Neuronal stem cell (in vitro differentiated cells): ENCODE results near the gene RASGEF1C.
A peak's percentile ranks its signal among the peaks of the same experiment; 100 is the strongest.

Source experiments
- DNase-seq: peaks from one replicate; pipeline ENCODE4 v3.0.0-alpha.2; 2013; ENCODE audit warnings: low spot score
- H2AFZ ChIP-seq: one replicate; pipeline ENCODE4 v1.6.1; 2013; ENCODE audit warnings: mild to moderate bottlenecking, low read length, inconsistent platforms
- H2AK5ac ChIP-seq: 2 replicates; pipeline ENCODE4 v1.6.1; 2013; ENCODE audit warnings: low read depth, mild to moderate bottlenecking, inconsistent platforms, low read length, moderate library complexity, mixed read lengths
- H2BK120ac ChIP-seq: 2 replicates; pipeline ENCODE4 v1.6.1; 2013; ENCODE audit warnings: low read depth, mild to moderate bottlenecking, inconsistent platforms, low read length, moderate library complexity, mixed read lengths
- H2BK12ac ChIP-seq: one replicate; pipeline ENCODE4 v1.6.1; 2013; ENCODE audit warnings: low read length, inconsistent platforms
- H2BK15ac ChIP-seq: 2 replicates; pipeline ENCODE4 v1.6.1; 2013; ENCODE audit warnings: mild to moderate bottlenecking, low read length, inconsistent platforms, mixed read lengths
- H2BK5ac ChIP-seq: one replicate; pipeline ENCODE4 v1.6.1; 2013; ENCODE audit warnings: inconsistent platforms, mild to moderate bottlenecking, low read length, moderate library complexity
- H3K14ac ChIP-seq: one replicate; pipeline ENCODE4 v1.6.1; 2013; ENCODE audit warnings: low read length, inconsistent platforms
- H3K18ac ChIP-seq: 2 replicates; pipeline ENCODE4 v1.6.1; 2013; ENCODE audit warnings: low read length, inconsistent platforms
- H3K23ac ChIP-seq: 2 replicates; pipeline ENCODE4 v1.6.1; 2013; ENCODE audit warnings: low read depth, mild to moderate bottlenecking, mixed read lengths, low read length, inconsistent platforms; ENCODE audit not compliant: poor library complexity
- H3K27ac ChIP-seq: replicated peaks from 3 replicates; pipeline ENCODE4 v1.5.1; 2013; ENCODE audit warnings: low read length, inconsistent platforms
- H3K27me3 ChIP-seq, 3 experiments: 2 replicates each; pipeline ENCODE4 v1.6.1; 2013; ENCODE audit warnings: low read length in 3 of 3, mild to moderate bottlenecking in 2 of 3, inconsistent platforms in 1 of 3, low read depth in 1 of 3, mixed read lengths in 1 of 3, moderate library complexity in 1 of 3; ENCODE audit not compliant: control insufficient read depth in 3 of 3, insufficient read depth in 3 of 3
- H3K36me3 ChIP-seq, 2 donors: replicated peaks in 1 of 2; 2 replicates each; pipeline ENCODE4 v1.6.1; 2013; ENCODE audit warnings: low read length in 2 of 2; ENCODE audit not compliant: control insufficient read depth in 2 of 2, insufficient read depth in 2 of 2
- H3K4ac ChIP-seq: 2 replicates; pipeline ENCODE4 v1.6.1; 2013; ENCODE audit warnings: inconsistent platforms, mild to moderate bottlenecking, low read length, moderate library complexity
- H3K4me1 ChIP-seq, 2 donors: 1 replicate in 1 of 2; 2 replicates in 1 of 2; pipeline ENCODE4 v1.6.1; 2013; ENCODE audit warnings: low read length in 2 of 2, low read depth in 1 of 2; ENCODE audit not compliant: control insufficient read depth in 2 of 2, insufficient read depth in 1 of 2
- H3K4me2 ChIP-seq: one replicate; pipeline ENCODE4 v1.6.1; 2013; ENCODE audit warnings: mild to moderate bottlenecking, low read length, inconsistent platforms; ENCODE audit not compliant: insufficient read depth, poor library complexity, severe bottlenecking
- H3K4me3 ChIP-seq, 2 donors: 2 replicates each; pipeline ENCODE4 v1.5.1; 2013; ENCODE audit warnings: low read length in 2 of 2, mild to moderate bottlenecking in 2 of 2, inconsistent platforms in 1 of 2, moderate library complexity in 1 of 2
- H3K79me1 ChIP-seq: one replicate; pipeline ENCODE4 v1.6.1; 2013; ENCODE audit warnings: low read depth, mild to moderate bottlenecking, inconsistent platforms, low read length, moderate library complexity
- H3K9ac ChIP-seq: one replicate; pipeline ENCODE4 v1.6.1; 2013; ENCODE audit warnings: mild to moderate bottlenecking, low read depth, low read length, inconsistent platforms; ENCODE audit not compliant: poor library complexity
- H3K9me3 ChIP-seq, 2 donors: replicated peaks in 1 of 2; 2 replicates each; pipeline versions ENCODE3 to v1.6.1; 2013; ENCODE audit warnings: low read length in 2 of 2, mild to moderate bottlenecking in 2 of 2, inconsistent platforms in 1 of 2, low read depth in 1 of 2, mixed read lengths in 1 of 2, moderate library complexity in 1 of 2; ENCODE audit not compliant: control insufficient read depth in 2 of 2, insufficient read depth in 1 of 2
- H4K8ac ChIP-seq: one replicate; pipeline ENCODE4 v1.6.1; 2013; ENCODE audit warnings: low read depth, mild to moderate bottlenecking, inconsistent platforms, low read length, moderate library complexity
- H4K91ac ChIP-seq: one replicate; pipeline ENCODE4 v1.6.1; 2013; ENCODE audit warnings: low read length, low read depth, mild to moderate bottlenecking, inconsistent platforms; ENCODE audit not compliant: poor library complexity
- WGBS, 2 donors: extraction: QIAGEN DNeasy Blood & Tissue Kit; methylation state at CpG; one replicate each; pipeline ENCODE4 v1.1.7; 2013; ENCODE audit warnings: missing lambda C conversion rate in 2 of 2, mixed read lengths in 1 of 2; ENCODE audit not compliant: insufficient read length in 2 of 2, insufficient replicate concordance in 1 of 2; ENCODE audit errors: extremely low coverage in 2 of 2; 5-methylcytosine and 5-hydroxymethylcytosine counted together

The RASGEF1C gene

DNA sequence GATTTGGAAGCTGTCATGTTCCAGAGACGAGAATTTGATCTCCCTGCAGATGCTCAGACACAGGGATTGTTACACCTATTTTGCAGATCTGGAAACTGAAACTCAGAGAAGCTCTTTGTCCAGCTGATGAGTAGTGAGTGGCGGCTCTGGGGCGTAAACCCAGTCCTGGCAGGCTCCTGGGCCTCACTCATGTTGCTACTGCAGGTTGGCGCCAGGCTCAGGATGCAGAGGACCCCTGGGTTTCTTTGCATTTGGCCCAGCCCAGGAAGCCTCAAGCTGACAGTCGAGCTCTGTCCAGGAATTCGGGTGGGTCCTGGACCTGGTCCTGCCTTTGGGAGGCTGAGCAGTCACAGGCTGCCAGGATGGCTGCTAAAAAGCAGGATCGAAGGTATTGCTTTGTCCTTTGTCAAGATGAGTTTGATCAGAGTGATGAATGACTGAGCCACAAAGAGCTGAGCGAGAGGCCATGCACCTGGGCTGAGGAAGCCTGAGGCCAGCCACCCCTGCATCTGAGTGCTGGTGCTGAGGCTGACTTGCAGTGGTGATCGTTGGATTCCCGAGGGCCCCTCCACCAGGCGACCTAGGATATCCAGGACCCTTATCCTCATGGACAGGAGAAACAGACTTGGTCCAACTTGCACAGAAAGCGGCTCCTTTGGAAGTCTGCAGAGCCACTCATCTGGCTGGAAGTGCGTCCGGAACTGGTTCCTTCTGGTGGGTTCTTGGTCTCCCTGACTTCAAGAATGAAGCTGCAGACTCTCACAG, 129.1 kb downstream of the RASGEF1C start:
- no peak overlapping the region for H3K23ac ChIP-seq
- H2BK120ac ChIP-seq = no peak overlapping the region
- no peak overlapping the region for H3K9ac ChIP-seq
- no peak for DNase-seq
- no peak overlapping the region for H3K4me3 ChIP-seq
- H3K4ac ChIP-seq = no peak overlapping the region
- peak overlapping the region; percentile 42 for H3K18ac ChIP-seq
- no CpG with 5 or more reads among the region's 14 CpGs for WGBS, 2 donors
- no peak overlapping the region for H2AFZ ChIP-seq
- peak overlapping the region; percentile 39 for H2AK5ac ChIP-seq
- H3K27me3 ChIP-seq = no peaks in the 10 kb centered on the region
- H3K4me1 ChIP-seq = peaks cover 18 to 21% of the 10 kb centered on the region in 2 donors
- H3K79me1 ChIP-seq = no peaks in the 10 kb centered on the region
- H2BK12ac ChIP-seq = no peak overlapping the region
- H3K4me2 ChIP-seq = no peak overlapping the region
- H3K27ac ChIP-seq = no peak overlapping the region
- H3K9me3 ChIP-seq = peaks cover 5 to 34% of the 10 kb centered on the region in 2 donors
- H4K91ac ChIP-seq = no peak overlapping the region
- H2BK15ac ChIP-seq = peak overlapping the region; percentile 6
- no peak overlapping the region for H3K14ac ChIP-seq
- no peak overlapping the region for H4K8ac ChIP-seq
- no peaks in the 10 kb centered on the region for H3K36me3 ChIP-seq
- no peak overlapping the region for H2BK5ac ChIP-seq

DNA sequence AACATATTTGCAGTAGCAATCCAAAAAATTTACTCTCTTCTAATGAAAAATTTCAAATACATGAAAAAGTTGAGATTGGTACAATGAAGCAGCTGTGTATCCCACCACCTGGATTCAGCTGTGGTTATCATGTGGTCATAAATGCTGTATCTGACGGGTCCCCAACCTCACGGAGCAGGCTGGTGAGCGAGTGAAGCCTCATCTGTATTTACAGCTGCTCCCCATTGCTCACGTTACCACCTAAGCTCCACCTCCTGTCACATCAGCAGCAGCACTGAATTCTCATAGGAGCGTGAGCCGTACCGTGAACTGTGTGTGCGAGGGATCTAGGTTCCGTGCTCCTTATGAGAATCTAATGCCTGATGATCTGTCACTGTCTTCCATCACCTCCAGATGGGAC, 130.7 kb downstream of the RASGEF1C start:
- Histone ChIP-seq H3K36me3 (no peaks in the 10 kb centered on the region), H2BK15ac (no peak overlapping the region), H3K14ac (no peak overlapping the region), H3K23ac (no peak overlapping the region), H2BK5ac (no peak overlapping the region), H3K4me2 (no peak overlapping the region), H3K4ac (no peak overlapping the region), H3K9me3 (peaks cover 5 to 26% of the 10 kb centered on the region in 2 donors), H2AFZ (no peak overlapping the region), H2AK5ac (no peak overlapping the region), H2BK12ac (no peak overlapping the region), H3K27me3 (no peaks in the 10 kb centered on the region), H3K4me3 (no peak overlapping the region), H4K8ac (no peak overlapping the region), H3K18ac (no peak overlapping the region), H3K9ac (no peak overlapping the region), H3K4me1 (peaks cover 8 to 12% of the 10 kb centered on the region in 2 donors), H4K91ac (no peak overlapping the region), H2BK120ac (no peak overlapping the region), H3K79me1 (no peaks in the 10 kb centered on the region), H3K27ac (no peak overlapping the region)
- no peak for DNase-seq
- no CpG with 5 or more reads among the region's 9 CpGs for WGBS, 2 donors

DNA sequence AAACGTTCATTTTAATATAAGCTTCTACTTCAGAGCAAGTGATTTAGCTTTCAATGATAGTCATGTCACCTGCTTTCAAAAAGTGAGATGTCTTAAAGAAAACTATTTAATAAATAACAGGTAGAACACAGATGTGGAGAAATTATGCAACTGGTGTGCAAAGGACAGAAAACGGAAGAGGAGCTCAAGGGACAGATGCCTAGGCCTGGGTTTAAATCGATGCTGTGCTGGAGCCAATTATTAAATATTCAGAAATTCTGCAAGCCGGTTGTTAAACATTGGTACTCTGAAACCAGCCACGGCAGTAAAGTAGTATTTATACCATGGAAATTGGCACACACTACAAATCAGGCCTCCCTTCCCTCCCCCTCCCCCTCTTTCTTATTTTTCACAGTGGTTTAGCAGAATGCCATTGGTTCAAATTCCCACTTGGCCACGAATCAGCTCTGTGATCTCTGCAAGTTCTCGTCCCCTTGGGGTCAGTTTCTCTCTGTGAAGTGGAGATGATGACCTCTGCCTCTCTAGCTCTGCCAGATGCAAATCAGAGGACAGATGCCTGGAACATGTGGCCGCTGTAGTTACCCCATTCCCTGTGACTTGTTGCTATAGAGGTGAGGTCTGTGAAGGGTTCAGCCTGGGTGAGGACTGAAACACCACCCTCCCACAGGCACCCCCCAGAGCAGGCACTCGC, 131.3 kb downstream of the RASGEF1C start:
- peaks cover 0 to under 1% (median under 1%) of the 10 kb centered on the region in 3 experiments for H3K27me3 ChIP-seq
- no peak overlapping the region for H3K9ac ChIP-seq
- peaks cover 7 to 8% of the 10 kb centered on the region in 2 donors for H3K4me1 ChIP-seq

DNA sequence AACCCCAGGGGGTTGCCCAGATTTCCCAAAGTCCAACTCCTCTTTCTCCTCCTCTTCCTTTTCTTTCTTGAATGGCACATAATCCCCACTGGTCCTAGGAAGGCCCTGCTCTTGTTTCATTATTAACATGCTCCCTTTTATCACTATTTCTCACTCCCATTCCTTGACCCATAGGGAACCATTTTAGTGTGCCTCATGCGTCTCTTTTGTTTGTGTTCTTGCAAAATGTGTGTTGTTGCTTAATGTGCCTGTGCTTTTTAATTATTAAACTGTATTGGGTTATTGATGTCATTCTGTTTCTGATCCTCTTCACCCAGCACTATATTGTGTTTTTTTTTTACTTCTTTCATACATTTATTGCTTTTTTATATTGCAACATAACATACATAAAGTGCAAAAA, 133.3 kb downstream of the RASGEF1C start:
- H2BK5ac ChIP-seq = no peak overlapping the region
- no peak overlapping the region for H4K91ac ChIP-seq
- H3K27me3 ChIP-seq = peaks cover 0 to 5% (median 2%) of the 10 kb centered on the region in 3 experiments
- no peak overlapping the region for H3K9ac ChIP-seq
- H2BK15ac ChIP-seq = peak overlapping the region; percentile 24
- WGBS, 2 donors = no CpG with 5 or more reads among the region's 1 CpG
- no peak overlapping the region for H2BK12ac ChIP-seq
- no peak overlapping the region for H3K14ac ChIP-seq
- H2AK5ac ChIP-seq = no peak overlapping the region
- H3K27ac ChIP-seq = peak overlapping the region; percentile 13
- no peak for DNase-seq
- H3K36me3 ChIP-seq = peaks cover 0 to 2% of the 10 kb centered on the region in 2 donors
- H3K4me3 ChIP-seq = no peak overlapping the region
- no peak overlapping the region for H2BK120ac ChIP-seq
- H3K23ac ChIP-seq = no peak overlapping the region
- H3K4ac ChIP-seq = no peak overlapping the region
- H4K8ac ChIP-seq = no peak overlapping the region
- H3K18ac ChIP-seq = no peak overlapping the region
- H3K4me2 ChIP-seq = no peak overlapping the region
- peaks cover 2% of the 10 kb centered on the region for H3K79me1 ChIP-seq
- H3K9me3 ChIP-seq = peaks cover 14 to 24% of the 10 kb centered on the region in 2 donors
- H2AFZ ChIP-seq = peak overlapping the region; percentile 57
- peaks cover 0 to 4% of the 10 kb centered on the region in 2 donors for H3K4me1 ChIP-seq

More for the DNA sequence above, 131.3 kb downstream of the RASGEF1C start:
- no peak overlapping the region for H3K4me2 ChIP-seq
- H2AK5ac ChIP-seq = no peak overlapping the region
- H2BK12ac ChIP-seq = no peak overlapping the region
- no peak overlapping the region for H3K14ac ChIP-seq
- peaks cover 9 to 30% of the 10 kb centered on the region in 2 donors for H3K9me3 ChIP-seq
- 100% methylated on average over 1 of the region's 9 CpGs; no CpG with 5 or more reads in 1 of the 2 donors for WGBS, 2 donors
- H4K8ac ChIP-seq = no peak overlapping the region
- H2BK15ac ChIP-seq = no peak overlapping the region
- no peak overlapping the region for H3K18ac ChIP-seq
- no peak overlapping the region for H3K23ac ChIP-seq
- H4K91ac ChIP-seq = no peak overlapping the region
- H3K4me3 ChIP-seq = no peak overlapping the region
- no peaks in the 10 kb centered on the region for H3K79me1 ChIP-seq
- no peak overlapping the region for H2BK120ac ChIP-seq
- no peak overlapping the region for H2BK5ac ChIP-seq
- H2AFZ ChIP-seq = no peak overlapping the region
- H3K4ac ChIP-seq = no peak overlapping the region
- H3K36me3 ChIP-seq = no peaks in the 10 kb centered on the region
- H3K27ac ChIP-seq = no peak overlapping the region
- DNase-seq = no peak
